ENCODE results near the gene TTLL5.
"Not testable (repeated sequence)": the region's sequence is repeated elsewhere in the genome, so short reads cannot be mapped to it uniquely, and the experiment has no call there.

The TTLL5 gene

GRCh38 chr14:75915045-75915444 lies 254.0 kb downstream of the TTLL5 start:
- DNase-seq (ENCODE audit: low read depth): no peak

- DNase-seq (ENCODE audit: low read depth): no peak
These were observed 256.4 kb downstream of the TTLL5 start for GRCh38 chr14:75917322-75917945.

GRCh38 chr14:75917946-75918335 lies 256.9 kb downstream of the TTLL5 start:
- DNase-seq (ENCODE audit: low read depth): no peak

GRCh38 chr14:75920421-75920820 lies 259.4 kb downstream of the TTLL5 start:
- not testable (repeated sequence) for DNase-seq (ENCODE audit: low read depth)

GRCh38 chr14:75925141-75925840 lies 264.2 kb downstream of the TTLL5 start:
- not testable (repeated sequence) for DNase-seq (ENCODE audit: low read depth)

GRCh38 chr14:75926431-75927115 lies 265.5 kb downstream of the TTLL5 start:
- DNase-seq (ENCODE audit: low read depth): no peak

- no peak for DNase-seq (ENCODE audit: low read depth)
These were observed 266.6 kb downstream of the TTLL5 start for GRCh38 chr14:75927564-75928087.

- DNase-seq (ENCODE audit: low read depth): no peak
These were observed 267.7 kb downstream of the TTLL5 start for GRCh38 chr14:75928690-75929181.

GRCh38 chr14:75933712-75934296 lies 272.8 kb downstream of the TTLL5 start:
- DNase-seq (ENCODE audit: low read depth): no peak

- no peak for DNase-seq (ENCODE audit: low read depth)
These were observed 274.1 kb downstream of the TTLL5 start for GRCh38 chr14:75934998-75935628.

- DNase-seq (ENCODE audit: low read depth): no peak
These were observed 278.2 kb downstream of the TTLL5 start for GRCh38 chr14:75939200-75939599.

- DNase-seq (ENCODE audit: low read depth): no peak
These were observed 280.0 kb downstream of the TTLL5 start for GRCh38 chr14:75941030-75941429.

GRCh38 chr14:75944607-75945241 lies 283.7 kb downstream of the TTLL5 start:
- no peak for DNase-seq (ENCODE audit: low read depth)

- no peak for DNase-seq (ENCODE audit: low read depth)
These were observed 285.7 kb downstream of the TTLL5 start for GRCh38 chr14:75946785-75947184.

GRCh38 chr14:75952489-75952888 lies 291.4 kb downstream of the TTLL5 start:
- DNase-seq (ENCODE audit: low read depth): no peak

- no peak for DNase-seq (ENCODE audit: low read depth)
These were observed 298.0 kb downstream of the TTLL5 start for GRCh38 chr14:75959031-75959430.

GRCh38 chr14:75960231-75960630 lies 299.2 kb downstream of the TTLL5 start:
- DNase-seq (ENCODE audit: low read depth): no peak

GRCh38 chr14:75961662-75962061 lies 300.6 kb downstream of the TTLL5 start:
- DNase-seq (ENCODE audit: low read depth): no peak

- no peak for DNase-seq (ENCODE audit: low read depth)
These were observed 306.8 kb downstream of the TTLL5 start for GRCh38 chr14:75967866-75968265.

- DNase-seq (ENCODE audit: low read depth): no peak
These were observed 307.4 kb downstream of the TTLL5 start for GRCh38 chr14:75968456-75968855.

- DNase-seq (ENCODE audit: low read depth): no peak
These were observed 308.1 kb downstream of the TTLL5 start for GRCh38 chr14:75969126-75969525.

Measured in stimulated activated CD8-positive, alpha-beta memory T cell treated with anti-CD3 and anti-CD28 coated beads, Interleukin-15, amount 100 ng/mL, for 1 hour (primary cell).